HepG2 (cell line): ENCODE results near the gene RGS11.

ENCODE experiments used
- ARID2 ChIP-seq: sonication (generic); formaldehyde crosslinking; IDR thresholded peaks from 2 replicates; pipeline ENCODE4 v1.8.1; 2022; ENCODE audit warnings: mild to moderate bottlenecking, missing genetic modification reagents, borderline replicate concordance
- BHLHE40 ChIP-seq: IDR thresholded peaks from 2 replicates; pipeline ENCODE4 v1.6.1; 2011; ENCODE audit warnings: low read length, improper control_type of control experiment
- CHCHD3 ChIP-seq: sonication (generic); formaldehyde crosslinking; IDR thresholded peaks from 2 replicates; pipeline ENCODE4 v1.8.0; 2022; ENCODE audit warnings: mild to moderate bottlenecking, missing genetic modification reagents, moderate library complexity
- GLMP ChIP-seq: sonication (generic); formaldehyde crosslinking; IDR thresholded peaks from 2 replicates; pipeline ENCODE4 v1.9.0; 2021; ENCODE audit warnings: missing genetic modification reagents, mild to moderate bottlenecking, borderline replicate concordance
- HNRNPUL1 ChIP-seq: fragments of 200-400 bp; formaldehyde crosslinking; IDR thresholded peaks from 2 replicates; pipeline ENCODE4 v1.6.1; 2017; ENCODE audit warnings: low read depth, mild to moderate bottlenecking, low read length, moderate library complexity
- JUNB ChIP-seq: sonication (generic); formaldehyde crosslinking; IDR thresholded peaks from 2 replicates; pipeline ENCODE4 v1.8.0; 2022; ENCODE audit warnings: missing genetic modification reagents, mild to moderate bottlenecking, borderline replicate concordance
- MXI1 ChIP-seq: IDR thresholded peaks from 3 replicates; pipeline ENCODE4 v1.6.1; 2012; ENCODE audit warnings: low read depth, low read length, inconsistent platforms, borderline replicate concordance
- PHF8 ChIP-seq: sonication (generic); formaldehyde crosslinking; IDR thresholded peaks from 2 replicates; pipeline ENCODE4 v1.5.0; 2020; ENCODE audit warnings: missing genetic modification reagents
- POLR2AphosphoS2 ChIP-seq: IDR thresholded peaks from 2 replicates; pipeline ENCODE4 v1.6.1; 2011; ENCODE audit warnings: low read depth, low read length, improper control_type of control experiment
- POLR2G ChIP-seq: fragments of 200-400 bp; formaldehyde crosslinking; IDR thresholded peaks from 2 replicates; pipeline ENCODE4 v1.6.1; 2018; ENCODE audit warnings: mild to moderate bottlenecking, low read depth, low read length, moderate library complexity
- SRSF4 ChIP-seq: fragments of 200-400 bp; formaldehyde crosslinking; IDR thresholded peaks from one replicate; pipeline ENCODE4 v1.6.1; 2018; ENCODE audit warnings: mild to moderate bottlenecking, low read depth, low read length, moderate library complexity; ENCODE audit not compliant: poor library complexity, severe bottlenecking
- ZNF263 ChIP-seq: sonication (generic); formaldehyde crosslinking; IDR thresholded peaks from 2 replicates; pipeline ENCODE4 v1.4.0; 2020; ENCODE audit warnings: missing genetic modification reagents
- ZNF280D ChIP-seq: sonication (generic); formaldehyde crosslinking; IDR thresholded peaks from 2 replicates; pipeline ENCODE4 v1.5.1; 2020; ENCODE audit warnings: mild to moderate bottlenecking, missing genetic modification reagents
- TF ChIP-seq, protein P1 (sequence below): sonication (generic); formaldehyde crosslinking; IDR thresholded peaks from 2 replicates; pipeline ENCODE4 v1.5.0; 2020; ENCODE audit warnings: mild to moderate bottlenecking, missing genetic modification reagents, moderate library complexity

- TF ChIP-seq CHCHD3 = no peak
- TF ChIP-seq BHLHE40 = no peak
- no peak for TF ChIP-seq ZNF280D (CRISPR knock-in tag)
- no peak for TF ChIP-seq PHF8 (CRISPR knock-in tag)
- TF ChIP-seq, protein P1, sequence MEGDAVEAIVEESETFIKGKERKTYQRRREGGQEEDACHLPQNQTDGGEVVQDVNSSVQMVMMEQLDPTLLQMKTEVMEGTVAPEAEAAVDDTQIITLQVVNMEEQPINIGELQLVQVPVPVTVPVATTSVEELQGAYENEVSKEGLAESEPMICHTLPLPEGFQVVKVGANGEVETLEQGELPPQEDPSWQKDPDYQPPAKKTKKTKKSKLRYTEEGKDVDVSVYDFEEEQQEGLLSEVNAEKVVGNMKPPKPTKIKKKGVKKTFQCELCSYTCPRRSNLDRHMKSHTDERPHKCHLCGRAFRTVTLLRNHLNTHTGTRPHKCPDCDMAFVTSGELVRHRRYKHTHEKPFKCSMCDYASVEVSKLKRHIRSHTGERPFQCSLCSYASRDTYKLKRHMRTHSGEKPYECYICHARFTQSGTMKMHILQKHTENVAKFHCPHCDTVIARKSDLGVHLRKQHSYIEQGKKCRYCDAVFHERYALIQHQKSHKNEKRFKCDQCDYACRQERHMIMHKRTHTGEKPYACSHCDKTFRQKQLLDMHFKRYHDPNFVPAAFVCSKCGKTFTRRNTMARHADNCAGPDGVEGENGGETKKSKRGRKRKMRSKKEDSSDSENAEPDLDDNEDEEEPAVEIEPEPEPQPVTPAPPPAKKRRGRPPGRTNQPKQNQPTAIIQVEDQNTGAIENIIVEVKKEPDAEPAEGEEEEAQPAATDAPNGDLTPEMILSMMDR (CRISPR knock-in tag) = peak; percentile 40
- TF ChIP-seq MXI1 = 0 out of 3 replicates have a peak, but pooled peaks have one; percentile 18
- TF ChIP-seq ARID2 (CRISPR knock-in tag) = no peak
- no peak for TF ChIP-seq JUNB (CRISPR knock-in tag)
- no peak for TF ChIP-seq GLMP (CRISPR knock-in tag)
- TF ChIP-seq ZNF263 (CRISPR knock-in tag) = no peak
- TF ChIP-seq HNRNPUL1 = no peak
- TF ChIP-seq POLR2G = no peak
- no peak for TF ChIP-seq POLR2AphosphoS2
- no peak for TF ChIP-seq SRSF4
Observed at GRCh38 chr16:303760-304505, 28.2 kb upstream of the RGS11 start.
